ENCODE data around the gene EIF2B5. TPM values are rescaled to one million over a fixed set of nuclear protein-coding genes. Genes with fewer than 3 reads are reported as not detected.

The EIF2B5 gene
- total and polyA plus RNA-seq, 2 experiments from 2014 or later, result 35.0 to 41.0 TPM

- H3K9me3 ChIP-seq (ENCODE audit: low read depth), result no peaks in the 10 kb centered on the region
- WGBS (ENCODE audit: low lambda C conversion rate, missing lambda C conversion rate), result 2% methylated on average over 49 of the region's 73 CpGs
- H3K27me3 ChIP-seq, result no peaks in the 10 kb centered on the region
- H4K20me1 ChIP-seq (ENCODE audit: insufficient read depth, poor library complexity, severe bottlenecking), result peaks cover 20% of the 10 kb centered on the region
- H3K4me3 ChIP-seq, result peak within 1 kb of the TSS; percentile 41
- TF ChIP-seq EZH2phosphoT487 (IDR thresholded peaks at IDR 0.05; ENCODE audit: low read depth, severe bottlenecking, unreplicated experiment) (no peak), CTCF (IDR thresholded peaks at IDR 0.05; ENCODE audit: poor library complexity) (no peak), EZH2 (IDR thresholded peaks at IDR 0.05; ENCODE audit: borderline replicate concordance) (no peak)
- peaks cover 13% of the 10 kb centered on the region for H3K4me1 ChIP-seq (ENCODE audit: insufficient read depth)
- H3K27ac ChIP-seq, result peak within 1 kb of the TSS; percentile 90
- H2AFZ ChIP-seq, result peak within 1 kb of the TSS; percentile 60
- peaks cover 43% of the 10 kb centered on the region for H3K79me2 ChIP-seq
- H3K4me2 ChIP-seq, result peak within 1 kb of the TSS; percentile 97
- H3K36me3 ChIP-seq (replicated peaks; ENCODE audit: insufficient read depth, low read depth), result peaks cover 5% of the 10 kb centered on the region
- no peaks in the 10 kb centered on the region for H3K9me2 ChIP-seq (replicated peaks; ENCODE audit: insufficient read depth)
- DNase-seq (ENCODE audit: low spot score), result peak; percentile 99
Observed at GRCh38 chr3:184174646-184175492, 39.7 kb downstream of the EIF2B5 start, which contains the start of gene AP2M1. Gene AP2M1 (plus strand): TSS chr3:184174855. CDS start chr3:184176994, 2,139 bp downstream.

- 19% methylated on average over 8 of the region's 8 CpGs for WGBS (ENCODE audit: low lambda C conversion rate, missing lambda C conversion rate)
- H2AFZ ChIP-seq, result peak overlapping the region; percentile 60
- TF ChIP-seq EZH2phosphoT487 (IDR thresholded peaks at IDR 0.05; ENCODE audit: low read depth, severe bottlenecking, unreplicated experiment), result no peak
- no peak for TF ChIP-seq CTCF (IDR thresholded peaks at IDR 0.05; ENCODE audit: poor library complexity)
- no peak for TF ChIP-seq EZH2 (IDR thresholded peaks at IDR 0.05; ENCODE audit: borderline replicate concordance)
- peaks cover 13% of the 10 kb centered on the region for H3K4me1 ChIP-seq (ENCODE audit: insufficient read depth)
- DNase-seq (ENCODE audit: low spot score), result no peak
- peaks cover 43% of the 10 kb centered on the region for H3K79me2 ChIP-seq
- peak overlapping the region; percentile 90 for H3K27ac ChIP-seq
- peak overlapping the region; percentile 41 for H3K4me3 ChIP-seq
- H3K36me3 ChIP-seq (replicated peaks; ENCODE audit: insufficient read depth, low read depth), result peaks cover 7% of the 10 kb centered on the region
- no peaks in the 10 kb centered on the region for H3K27me3 ChIP-seq
- H3K9me3 ChIP-seq (ENCODE audit: low read depth), result no peaks in the 10 kb centered on the region
- H4K20me1 ChIP-seq (ENCODE audit: insufficient read depth, poor library complexity, severe bottlenecking), result peaks cover 21% of the 10 kb centered on the region
- peak overlapping the region; percentile 97 for H3K4me2 ChIP-seq
- H3K9me2 ChIP-seq (replicated peaks; ENCODE audit: insufficient read depth), result no peaks in the 10 kb centered on the region
Observed at GRCh38 chr3:184175506-184175905, 40.3 kb downstream of the EIF2B5 start.

- H3K79me2 ChIP-seq, result peaks cover 43% of the 10 kb centered on the region
- peaks cover 7% of the 10 kb centered on the region for H3K36me3 ChIP-seq (replicated peaks; ENCODE audit: insufficient read depth, low read depth)
- DNase-seq (ENCODE audit: low spot score), result no peak
- no peak for TF ChIP-seq EZH2 (IDR thresholded peaks at IDR 0.05; ENCODE audit: borderline replicate concordance)
- no peak for TF ChIP-seq EZH2phosphoT487 (IDR thresholded peaks at IDR 0.05; ENCODE audit: low read depth, severe bottlenecking, unreplicated experiment)
- no peak for TF ChIP-seq CTCF (IDR thresholded peaks at IDR 0.05; ENCODE audit: poor library complexity)
- peak overlapping the region; percentile 41 for H3K4me3 ChIP-seq
- no peaks in the 10 kb centered on the region for H3K27me3 ChIP-seq
- H3K9me2 ChIP-seq (replicated peaks; ENCODE audit: insufficient read depth), result no peaks in the 10 kb centered on the region
- peak overlapping the region; percentile 97 for H3K4me2 ChIP-seq
- no peaks in the 10 kb centered on the region for H3K9me3 ChIP-seq (ENCODE audit: low read depth)
- H3K4me1 ChIP-seq (ENCODE audit: insufficient read depth), result peaks cover 13% of the 10 kb centered on the region
- WGBS (ENCODE audit: low lambda C conversion rate, missing lambda C conversion rate), result 17% methylated on average over 3 of the region's 3 CpGs
- H4K20me1 ChIP-seq (ENCODE audit: insufficient read depth, poor library complexity, severe bottlenecking), result peaks cover 21% of the 10 kb centered on the region
- peak overlapping the region; percentile 90 for H3K27ac ChIP-seq
- H2AFZ ChIP-seq, result peak overlapping the region; percentile 25
Observed at GRCh38 chr3:184175981-184176376, 40.8 kb downstream of the EIF2B5 start.

Data from hepatocyte (in vitro differentiated cells).